ENCODE measurements around the gene ADGRE2.
"Not testable (repeated sequence)": the region's sequence is repeated elsewhere in the genome, so short reads cannot be mapped to it uniquely, and the experiment has no call there.

Gene ADGRE2

GRCh38 chr19:14798760-14799159 is 20.4 kb upstream of the ADGRE2 start:
- ChIA-PET CTCF (interaction anchor here (0.6 to 1.1 kb wide), 3 partner anchors 12 to 450 kb away, joined by 3 read pairs; no protein-coding TSS in a partner anchor), POLR2A (no interaction called here)
- Histone ChIP-seq H3K4me1 (ENCODE audit: control insufficient read depth, insufficient read depth, low read length) (no peaks in the 10 kb centered on the region), H3K27ac (ENCODE audit: extremely low read depth, low read depth, low read length) (no peak overlapping the region), H3K9me3 (ENCODE audit: control insufficient read depth, insufficient read depth, low read depth, low read length) (no peaks in the 10 kb centered on the region), H3K36me3 (ENCODE audit: control insufficient read depth in 2 of 2, insufficient read depth in 1 of 2, low read length in 2 of 2) (no peaks in the 10 kb centered on the region), H3K4me3 (ENCODE audit: low read depth, low read length) (no peak overlapping the region)
- TF ChIP-seq ZNF391 (tag by site-specific recombination; IDR thresholded peaks at IDR 0.05; ENCODE audit: borderline replicate concordance, low read depth) (no peak), ZBTB1 (tag by site-specific recombination; IDR thresholded peaks at IDR 0.05) (no peak), ZNF639 (tag by site-specific recombination; IDR thresholded peaks at IDR 0.05) (no peak), ATF2 (tag by site-specific recombination; IDR thresholded peaks at IDR 0.05; ENCODE audit: low read depth) (no peak), HIC1 (tag by site-specific recombination; IDR thresholded peaks at IDR 0.05) (no peak), ZNF114 (tag by site-specific recombination; IDR thresholded peaks at IDR 0.05) (no peak), PATZ1 (tag by site-specific recombination; IDR thresholded peaks at IDR 0.05) (no peak), GFI1B (tag by site-specific recombination; IDR thresholded peaks at IDR 0.05) (no peak)

GRCh38 chr19:14796021-14796420 is 17.7 kb upstream of the ADGRE2 start:
- H3K9me3 ChIP-seq (ENCODE audit: control insufficient read depth, insufficient read depth, low read depth, low read length): no peaks in the 10 kb centered on the region
- no peak overlapping the region for H3K27ac ChIP-seq (ENCODE audit: extremely low read depth, low read depth, low read length)
- no peak overlapping the region for H3K4me3 ChIP-seq (ENCODE audit: low read depth, low read length)
- ChIA-PET POLR2A (interaction anchor here (0.6 kb wide), 1 partner anchor 261 kb away, joined by 3 read pairs; no protein-coding TSS in a partner anchor), CTCF (interaction anchor here (2.3 kb wide), 1 partner anchor 10 kb away, joined by 12 read pairs; no protein-coding TSS in a partner anchor)
- TF ChIP-seq ZBTB20 (tag by site-specific recombination; IDR thresholded peaks at IDR 0.05) (no peak), ZBTB1 (tag by site-specific recombination; IDR thresholded peaks at IDR 0.05) (no peak), ZNF654 (tag by site-specific recombination; IDR thresholded peaks at IDR 0.05; ENCODE audit: low read depth) (no peak)
- H3K4me1 ChIP-seq (ENCODE audit: control insufficient read depth, insufficient read depth, low read length): no peaks in the 10 kb centered on the region
- H3K36me3 ChIP-seq (ENCODE audit: control insufficient read depth in 2 of 2, insufficient read depth in 1 of 2, low read length in 2 of 2): no peaks in the 10 kb centered on the region

GRCh38 chr19:14795078-14795721 is 16.8 kb upstream of the ADGRE2 start:
- no peaks in the 10 kb centered on the region for H3K4me1 ChIP-seq (ENCODE audit: control insufficient read depth, insufficient read depth, low read length)
- no peaks in the 10 kb centered on the region for H3K36me3 ChIP-seq (ENCODE audit: control insufficient read depth in 2 of 2, insufficient read depth in 1 of 2, low read length in 2 of 2)
- TF ChIP-seq REST (tag by site-specific recombination; IDR thresholded peaks at IDR 0.05): peak; percentile 85
- no peak for TF ChIP-seq ZNF449 (tag by site-specific recombination; IDR thresholded peaks at IDR 0.05)
- no peak for TF ChIP-seq ZNF223 (tag by site-specific recombination; IDR thresholded peaks at IDR 0.05)
- TF ChIP-seq ZBTB17 (tag by site-specific recombination; IDR thresholded peaks at IDR 0.05): no peak; the same call in 1 of the 2 replicates
- CTCF ChIA-PET: interaction anchor here (2.3 kb wide), 1 partner anchor 9 kb away, joined by 12 read pairs; no protein-coding TSS in a partner anchor
- no peaks in the 10 kb centered on the region for H3K9me3 ChIP-seq (ENCODE audit: control insufficient read depth, insufficient read depth, low read depth, low read length)
- no peak overlapping the region for H3K4me3 ChIP-seq (ENCODE audit: low read depth, low read length)
- no peak overlapping the region for H3K27ac ChIP-seq (ENCODE audit: extremely low read depth, low read depth, low read length)
- POLR2A ChIA-PET: interaction anchor here (0.6 kb wide), 1 partner anchor 260 kb away, joined by 3 read pairs; no protein-coding TSS in a partner anchor

- H3K27ac ChIP-seq (ENCODE audit: extremely low read depth, low read depth, low read length); H3K4me3 ChIP-seq (ENCODE audit: low read depth, low read length); CTCF ChIA-PET; H3K9me3 ChIP-seq (ENCODE audit: control insufficient read depth, insufficient read depth, low read depth, low read length); H3K4me1 ChIP-seq (ENCODE audit: control insufficient read depth, insufficient read depth, low read length); H3K36me3 ChIP-seq (ENCODE audit: control insufficient read depth in 2 of 2, insufficient read depth in 1 of 2, low read length in 2 of 2); POLR2A ChIA-PET: not testable (repeated sequence)
These were observed 13.9 kb upstream of the ADGRE2 start for GRCh38 chr19:14792250-14792649.

Data from HEK293 (cell line).